Right renal cortex interstitium (tissue), 3 donors: ENCODE results near the gene PIAS1. TPM values are rescaled to one million over a fixed set of nuclear protein-coding genes. Genes with fewer than 3 reads are reported as not detected.
"Not testable (repeated sequence)": the region's sequence is repeated elsewhere in the genome, so short reads cannot be mapped to it uniquely, and the experiment has no call there.

Experiments used
- DNase-seq, 3 donors: peaks; one replicate each; pipeline ENCODE4 v3.0.0-alpha.2; 2013; ENCODE audit warnings: low read depth in 3 of 3, low spot score in 2 of 3
- polyA plus RNA-seq, 3 donors: library from polyadenylated mRNA; unstranded; fragments of 120-200 nt; gene quantifications; one replicate each; pipeline ENCODE4 v1.2.1, GENCODE V29; 2013; ENCODE audit not compliant: insufficient read length in 3 of 3

The PIAS1 gene
- polyA plus RNA-seq, 3 donors, result 44.1 to 47.2 (median 45.7) TPM

GRCh38 chr15:68113273-68113672 is 59.2 kb downstream of the PIAS1 start:
- no peak for DNase-seq

GRCh38 chr15:68113751-68114150 is 59.6 kb downstream of the PIAS1 start:
- DNase-seq, result no peak

GRCh38 chr15:68114356-68114755 is 60.2 kb downstream of the PIAS1 start:
- no peak for DNase-seq

- no peak for DNase-seq
Measured at GRCh38 chr15:68114840-68115239, 60.7 kb downstream of the PIAS1 start.

GRCh38 chr15:68124700-68125099 is 70.6 kb downstream of the PIAS1 start:
- no peak for DNase-seq

- no peak for DNase-seq
Measured at GRCh38 chr15:68126396-68126795, 72.3 kb downstream of the PIAS1 start.

GRCh38 chr15:68129072-68129471 is 75.0 kb downstream of the PIAS1 start:
- no peak for DNase-seq

GRCh38 chr15:68130851-68131250 is 76.7 kb downstream of the PIAS1 start:
- no peak for DNase-seq

GRCh38 chr15:68137096-68137495 is 83.0 kb downstream of the PIAS1 start:
- no peak for DNase-seq

- DNase-seq, result no peak
Measured at GRCh38 chr15:68143129-68143528, 89.0 kb downstream of the PIAS1 start.

GRCh38 chr15:68143785-68144184 is 89.7 kb downstream of the PIAS1 start:
- no peak for DNase-seq

GRCh38 chr15:68145706-68146105 is 91.6 kb downstream of the PIAS1 start:
- no peak for DNase-seq

- DNase-seq, result no peak
Measured at GRCh38 chr15:68148039-68148438, 93.9 kb downstream of the PIAS1 start.

- DNase-seq, result no peak
Measured at GRCh38 chr15:68149059-68149458, 94.9 kb downstream of the PIAS1 start.

- DNase-seq, result no peak
Measured at GRCh38 chr15:68150187-68150586, 96.1 kb downstream of the PIAS1 start.

GRCh38 chr15:68151277-68151676 is 97.2 kb downstream of the PIAS1 start:
- DNase-seq, result no peak

- no peak for DNase-seq
Measured at GRCh38 chr15:68152342-68152741, 98.2 kb downstream of the PIAS1 start.

- peak; percentile 52 to 56 (median 54) for DNase-seq
Measured at GRCh38 chr15:68154923-68155559, 100.9 kb downstream of the PIAS1 start.

- DNase-seq, result no peak
Measured at GRCh38 chr15:68157074-68157473, 103.0 kb downstream of the PIAS1 start.

GRCh38 chr15:68158046-68158628 is 104.0 kb downstream of the PIAS1 start:
- DNase-seq, result no peak

- DNase-seq, result no peak
Measured at GRCh38 chr15:68163191-68163590, 109.1 kb downstream of the PIAS1 start.

GRCh38 chr15:68166847-68167246 is 112.7 kb downstream of the PIAS1 start:
- no peak for DNase-seq

GRCh38 chr15:68172037-68172436 is 117.9 kb downstream of the PIAS1 start:
- DNase-seq, result not testable (repeated sequence)
